ENCODE measurements around the gene SDCCAG8. TPM values are rescaled to one million over a fixed set of nuclear protein-coding genes. Genes with fewer than 3 reads are reported as not detected.

Gene SDCCAG8
- total and polyA plus RNA-seq, 2 donors from 2014 or later = 29.6 to 53.2 TPM

DNA sequence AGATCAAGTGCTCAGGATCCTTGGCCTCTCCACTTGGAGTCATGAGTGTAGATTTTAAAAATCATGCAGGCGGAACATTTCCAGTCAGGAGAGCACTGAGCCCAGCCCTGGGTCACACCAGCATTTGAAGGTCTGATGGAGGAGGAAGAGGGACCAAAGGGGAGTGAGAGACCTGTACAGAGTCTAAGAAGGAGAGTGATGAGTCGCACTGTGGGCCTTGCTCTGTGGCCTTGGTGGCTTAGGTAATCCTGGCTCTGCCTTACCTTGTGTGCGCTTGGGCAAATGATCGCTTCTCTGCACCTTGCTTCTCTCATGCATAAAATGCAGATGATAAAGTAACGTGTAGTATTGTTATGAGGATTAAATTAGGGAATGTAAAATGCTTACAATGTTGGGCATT is 225.3 kb downstream of the SDCCAG8 start:
- no peak for TF ChIP-seq CTCF (IDR thresholded peaks at IDR 0.05; ENCODE audit: borderline replicate concordance, extremely low read depth, insufficient read depth)
- Histone ChIP-seq H3K9ac (ENCODE audit: low read length in 3 of 3) (no peak overlapping the region), H3K9me3 (ENCODE audit: control insufficient read depth in 2 of 3, insufficient read depth in 1 of 3, low read length in 3 of 3) (no peaks in the 10 kb centered on the region), H3K4me1 (ENCODE audit: control insufficient read depth in 2 of 3, insufficient read depth in 2 of 3, low read depth in 1 of 3, low read length in 3 of 3) (peaks cover 0 to 3% (median 0%) of the 10 kb centered on the region in 3 donors), H3K36me3 (ENCODE audit: control insufficient read depth in 2 of 3, insufficient read depth in 3 of 3, low read length in 3 of 3) (no peaks in the 10 kb centered on the region), H3K27ac (ENCODE audit: low read depth in 2 of 2, low read length in 2 of 2) (no peak overlapping the region), H3K27me3 (ENCODE audit: control insufficient read depth, insufficient read depth, low read length) (no peaks in the 10 kb centered on the region), H3K4me3 (ENCODE audit: low read length in 3 of 3) (no peak overlapping the region)
- DNase-seq = no peak
- intact Hi-C loops (cut with DNase I) = no loop called here
- FAIRE-seq = no peak

GRCh38 chr1:243482141-243483022 is 226.5 kb downstream of the SDCCAG8 start:
- H3K27me3 ChIP-seq (ENCODE audit: control insufficient read depth, insufficient read depth, low read length) = no peaks in the 10 kb centered on the region
- peaks cover 0 to 3% (median 0%) of the 10 kb centered on the region in 3 donors for H3K4me1 ChIP-seq (ENCODE audit: control insufficient read depth in 2 of 3, insufficient read depth in 2 of 3, low read depth in 1 of 3, low read length in 3 of 3)
- H3K9me3 ChIP-seq (ENCODE audit: control insufficient read depth in 2 of 3, insufficient read depth in 1 of 3, low read length in 3 of 3) = no peaks in the 10 kb centered on the region
- FAIRE-seq (no peak), DNase-seq (peak in 4 of 5 donors; percentile 28 to 75 (median 44))
- intact Hi-C loops (cut with DNase I) = no loop called here
- no peaks in the 10 kb centered on the region for H3K36me3 ChIP-seq (ENCODE audit: control insufficient read depth in 2 of 3, insufficient read depth in 3 of 3, low read length in 3 of 3)
- peak overlapping the region in 2 of 3 donors; percentile 23 to 43 for H3K4me3 ChIP-seq (ENCODE audit: low read length in 3 of 3)
- no peak overlapping the region for H3K27ac ChIP-seq (ENCODE audit: low read depth in 2 of 2, low read length in 2 of 2)
- peak overlapping the region in 1 of 3 donors; percentile 34 for H3K9ac ChIP-seq (ENCODE audit: low read length in 3 of 3)
- TF ChIP-seq CTCF (IDR thresholded peaks at IDR 0.05; ENCODE audit: borderline replicate concordance, extremely low read depth, insufficient read depth) = no peak

GRCh38 chr1:243483071-243483771 is 227.4 kb downstream of the SDCCAG8 start:
- Histone ChIP-seq H3K36me3 (ENCODE audit: control insufficient read depth in 2 of 3, insufficient read depth in 3 of 3, low read length in 3 of 3) (no peaks in the 10 kb centered on the region), H3K9ac (ENCODE audit: low read length in 3 of 3) (no peak overlapping the region), H3K27ac (ENCODE audit: low read depth in 2 of 2, low read length in 2 of 2) (no peak overlapping the region), H3K9me3 (ENCODE audit: control insufficient read depth in 2 of 3, insufficient read depth in 1 of 3, low read length in 3 of 3) (no peaks in the 10 kb centered on the region), H3K4me1 (ENCODE audit: control insufficient read depth in 2 of 3, insufficient read depth in 2 of 3, low read depth in 1 of 3, low read length in 3 of 3) (peaks cover 0 to 3% (median 0%) of the 10 kb centered on the region in 3 donors), H3K4me3 (ENCODE audit: low read length in 3 of 3) (peak overlapping the region in 2 of 3 donors; percentile 23 to 43), H3K27me3 (ENCODE audit: control insufficient read depth, insufficient read depth, low read length) (no peaks in the 10 kb centered on the region)
- no peak for TF ChIP-seq CTCF (IDR thresholded peaks at IDR 0.05; ENCODE audit: borderline replicate concordance, extremely low read depth, insufficient read depth)
- FAIRE-seq = no peak
- peak; percentile 38 to 69 (median 43) for DNase-seq
- intact Hi-C loops (cut with DNase I) = no loop called here

Data from kidney (tissue), 14 donors.